Measurements from ENCODE around the gene PHAF1. TPM values are rescaled to one million over a fixed set of nuclear protein-coding genes. Genes with fewer than 3 reads are reported as not detected.
A peak's percentile ranks its signal among the peaks of the same experiment; 100 is the strongest.

PHAF1 gene
- total RNA-seq, 1 experiment from 2014 or later: 34.4 TPM

GRCh38 chr16:67170949-67171649, 61.4 kb downstream of the PHAF1 start:
- no peaks in the 10 kb centered on the region for H3K9me3 Mint-ChIP-seq (ENCODE audit: unreplicated experiment)
- POLR2A ChIA-PET: interaction anchor here (0.6 to 1.5 kb wide), 7 partner anchors 11 to 153 kb away, joined by 3 to 13 read pairs (median 8); partner anchors contain the start of genes FBXL8, MATCAP1, TMEM208 and TRADD
- CTCF ChIA-PET: interaction anchor here (0.9 to 3.0 kb wide), 11 partner anchors 8 to 276 kb away, joined by 3 to 43 read pairs (median 4); partner anchors contain the start of genes FBXL8 and TRADD
- no peak for TF ChIP-seq CTCF (IDR thresholded peaks at IDR 0.05; ENCODE audit: insufficient read depth in 1 of 2, low read depth in 1 of 2, low read length in 1 of 2, severe bottlenecking in 1 of 2, unreplicated experiment in 1 of 2)
- peaks cover 28% of the 10 kb centered on the region for H3K36me3 Mint-ChIP-seq (ENCODE audit: insufficient read depth, unreplicated experiment)
- H3K36me3 ChIP-seq (ENCODE audit: control insufficient read depth, insufficient read depth, low read length): no peaks in the 10 kb centered on the region
- BruUV-seq (replicated peaks): TSS peak; percentile 53
- H3K27me3 ChIP-seq (replicated peaks; ENCODE audit: control insufficient read depth, insufficient read depth, low read length): no peaks in the 10 kb centered on the region
- peaks cover 31% of the 10 kb centered on the region for H3K4me1 Mint-ChIP-seq (ENCODE audit: low read depth, unreplicated experiment)
- intact Hi-C loops (cut with micrococcal nuclease; ENCODE audit: unreplicated experiment): loop anchor here (1.0 kb wide), 3 partner anchors 7 to 12 kb away; partner anchors contain the start of gene MATCAP1
- no peak for DNase-seq
- no peaks in the 10 kb centered on the region for H3K27me3 Mint-ChIP-seq (ENCODE audit: insufficient read depth, unreplicated experiment)
- peak overlapping the region; percentile 49 for H3K4me3 ChIP-seq (ENCODE audit: low read depth, low read length)
- H3K4me1 ChIP-seq: peaks cover 33% of the 10 kb centered on the region
- H3K27ac Mint-ChIP-seq (ENCODE audit: unreplicated experiment): peak overlapping the region; percentile 86
- H3K9me3 ChIP-seq: no peaks in the 10 kb centered on the region
- H3K4me3 Mint-ChIP-seq (ENCODE audit: unreplicated experiment): peak overlapping the region; percentile 70

- DNase-seq: no peak
- H3K4me3 ChIP-seq (ENCODE audit: low read depth, low read length): peak overlapping the region; percentile 41
- peaks cover 38% of the 10 kb centered on the region for H3K4me1 ChIP-seq
- TF ChIP-seq CTCF (IDR thresholded peaks at IDR 0.05; ENCODE audit: insufficient read depth in 1 of 2, low read depth in 1 of 2, low read length in 1 of 2, severe bottlenecking in 1 of 2, unreplicated experiment in 1 of 2): no peak
- no peaks in the 10 kb centered on the region for H3K27me3 ChIP-seq (replicated peaks; ENCODE audit: control insufficient read depth, insufficient read depth, low read length)
- ChIA-PET CTCF (interaction anchor here (0.7 to 1.1 kb wide), 5 partner anchors 12 to 219 kb away, joined by 3 to 5 read pairs (median 3); no protein-coding TSS in a partner anchor), POLR2A (interaction anchor here (0.8 kb wide), 1 partner anchor 13 kb away, joined by 3 read pairs; no protein-coding TSS in a partner anchor)
- BruUV-seq (replicated peaks): no TSS peak
- H3K9me3 ChIP-seq: no peaks in the 10 kb centered on the region
- intact Hi-C loops (cut with micrococcal nuclease; ENCODE audit: unreplicated experiment): no loop called here
- Mint-ChIP-seq H3K4me1 (ENCODE audit: low read depth, unreplicated experiment) (peaks cover 40% of the 10 kb centered on the region), H3K36me3 (ENCODE audit: insufficient read depth, unreplicated experiment) (peaks cover 38% of the 10 kb centered on the region), H3K4me3 (ENCODE audit: unreplicated experiment) (peak overlapping the region; percentile 78), H3K9me3 (ENCODE audit: unreplicated experiment) (no peaks in the 10 kb centered on the region), H3K27me3 (ENCODE audit: insufficient read depth, unreplicated experiment) (no peaks in the 10 kb centered on the region), H3K27ac (ENCODE audit: unreplicated experiment) (peak overlapping the region; percentile 53)
- H3K36me3 ChIP-seq (ENCODE audit: control insufficient read depth, insufficient read depth, low read length): no peaks in the 10 kb centered on the region
Observed at GRCh38 chr16:67173323-67173722, 63.6 kb downstream of the PHAF1 start.

- peaks cover 36% of the 10 kb centered on the region for H3K4me1 ChIP-seq
- peak overlapping the region; percentile 78 for H3K4me3 Mint-ChIP-seq (ENCODE audit: unreplicated experiment)
- POLR2A ChIA-PET: interaction anchor here (0.8 kb wide), 1 partner anchor 13 kb away, joined by 3 read pairs; no protein-coding TSS in a partner anchor
- no peaks in the 10 kb centered on the region for H3K9me3 ChIP-seq
- peak overlapping the region; percentile 53 for H3K27ac Mint-ChIP-seq (ENCODE audit: unreplicated experiment)
- H3K36me3 Mint-ChIP-seq (ENCODE audit: insufficient read depth, unreplicated experiment): peaks cover 39% of the 10 kb centered on the region
- H3K27me3 Mint-ChIP-seq (ENCODE audit: insufficient read depth, unreplicated experiment): no peaks in the 10 kb centered on the region
- no peaks in the 10 kb centered on the region for H3K9me3 Mint-ChIP-seq (ENCODE audit: unreplicated experiment)
- intact Hi-C loops (cut with micrococcal nuclease; ENCODE audit: unreplicated experiment): loop anchor here (1.0 kb wide), 1 partner anchor 12 kb away; no protein-coding TSS in a partner anchor
- DNase-seq: peak; percentile 82 to 86
- TSS peak; percentile 5 for BruUV-seq (replicated peaks)
- no peaks in the 10 kb centered on the region for H3K27me3 ChIP-seq (replicated peaks; ENCODE audit: control insufficient read depth, insufficient read depth, low read length)
- H3K4me3 ChIP-seq (ENCODE audit: low read depth, low read length): peak overlapping the region; percentile 41
- CTCF ChIA-PET: interaction anchor here (0.6 to 1.8 kb wide), 12 partner anchors 10 to 1280 kb away, joined by 3 to 5 read pairs (median 3); partner anchors contain the start of gene NFATC3
- no peaks in the 10 kb centered on the region for H3K36me3 ChIP-seq (ENCODE audit: control insufficient read depth, insufficient read depth, low read length)
- H3K4me1 Mint-ChIP-seq (ENCODE audit: low read depth, unreplicated experiment): peaks cover 42% of the 10 kb centered on the region
- peak in 1 of 2 experiments; percentile 50 for TF ChIP-seq CTCF (IDR thresholded peaks at IDR 0.05; ENCODE audit: insufficient read depth in 1 of 2, low read depth in 1 of 2, low read length in 1 of 2, severe bottlenecking in 1 of 2, unreplicated experiment in 1 of 2)
Observed at GRCh38 chr16:67173808-67174705, 64.3 kb downstream of the PHAF1 start.

All from Caco-2 (cell line).